ENCODE measurements around the gene MED25. TPM values are rescaled to one million over a fixed set of nuclear protein-coding genes. Genes with fewer than 3 reads are reported as not detected.
A peak's percentile ranks its signal among the peaks of the same experiment; 100 is the strongest.

Gene MED25
- polyA plus RNA-seq, 3 donors, result 13.9 to 52.9 (median 18.5) TPM

DNA sequence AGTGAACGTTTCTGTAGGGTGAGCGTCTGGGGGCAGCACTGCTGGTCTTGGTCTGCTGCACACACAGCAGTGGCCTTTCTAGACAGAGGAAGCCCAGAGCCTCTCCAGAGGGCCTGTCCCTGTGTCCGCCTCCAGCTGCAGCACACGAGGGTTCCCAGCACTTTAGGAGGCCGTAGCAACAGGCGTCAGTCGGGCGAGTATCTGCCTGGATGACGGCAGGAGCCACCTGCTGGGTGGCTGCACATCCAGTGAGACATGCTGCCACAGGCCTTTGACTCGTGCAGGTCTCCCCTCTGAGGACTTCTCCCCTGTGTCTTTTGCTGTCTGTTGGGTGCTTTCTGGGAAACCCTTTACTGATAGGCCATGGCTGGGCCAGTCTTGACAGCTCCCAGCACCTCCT, 29.2 kb upstream of the MED25 start:
- Histone ChIP-seq H4K20me1 (ENCODE audit: insufficient read depth, low read length) (peaks cover 81% of the 10 kb centered on the region), H3K36me3 (replicated peaks in 1 of 2; ENCODE audit: control insufficient read depth in 1 of 2, insufficient read depth in 2 of 2, low read length in 2 of 2) (peaks cover 82 to 100% of the 10 kb centered on the region in 2 donors), H3K79me2 (ENCODE audit: insufficient read depth, low read length) (peaks cover 38% of the 10 kb centered on the region), H2AFZ (ENCODE audit: insufficient read depth, low read depth, low read length, poor library complexity, severe bottlenecking) (no peak overlapping the region), H3K27ac (ENCODE audit: low read depth in 1 of 2, low read length in 2 of 2) (no peak overlapping the region), H3K9me3 (replicated peaks in 1 of 2; ENCODE audit: control insufficient read depth in 1 of 2, insufficient read depth in 1 of 2, low read length in 2 of 2) (no peaks in the 10 kb centered on the region), H3K4me3 (replicated peaks in 1 of 3; ENCODE audit: low read depth in 2 of 3, low read length in 3 of 3) (no peak overlapping the region), H3K9ac (ENCODE audit: insufficient read depth, low read length, poor library complexity, severe bottlenecking) (no peak overlapping the region), H3K4me1 (ENCODE audit: control insufficient read depth in 1 of 2, insufficient read depth in 2 of 2, low read length in 2 of 2) (no peaks in the 10 kb centered on the region), H3K4me2 (replicated peaks; ENCODE audit: extremely low read depth, low read length, poor library complexity, severe bottlenecking) (no peak overlapping the region), H3K27me3 (ENCODE audit: control insufficient read depth in 2 of 2, insufficient read depth in 2 of 2, low read length in 2 of 2) (no peaks in the 10 kb centered on the region)
- 98% methylated on average over 10 of the region's 10 CpGs for WGBS (ENCODE audit: insufficient coverage)
- Mint-ChIP-seq H3K27ac (peak overlapping the region in 1 of 7 donors; percentile 51), H3K4me1 (no peaks in the 10 kb centered on the region), H3K9me3 (peaks cover 0 to 5% (median 0%) of the 10 kb centered on the region in 7 donors), H3K4me3 (no peak overlapping the region), H3K27me3 (ENCODE audit: low read depth in 3 of 3) (peaks cover 0 to 2% (median 0%) of the 10 kb centered on the region in 3 donors), H3K36me3 (peaks cover 81 to 99% of the 10 kb centered on the region in 2 donors)
- DNase-seq, result no peak
- intact Hi-C loops (cut with micrococcal nuclease), result no loop called here
- TF ChIP-seq, protein P1, sequence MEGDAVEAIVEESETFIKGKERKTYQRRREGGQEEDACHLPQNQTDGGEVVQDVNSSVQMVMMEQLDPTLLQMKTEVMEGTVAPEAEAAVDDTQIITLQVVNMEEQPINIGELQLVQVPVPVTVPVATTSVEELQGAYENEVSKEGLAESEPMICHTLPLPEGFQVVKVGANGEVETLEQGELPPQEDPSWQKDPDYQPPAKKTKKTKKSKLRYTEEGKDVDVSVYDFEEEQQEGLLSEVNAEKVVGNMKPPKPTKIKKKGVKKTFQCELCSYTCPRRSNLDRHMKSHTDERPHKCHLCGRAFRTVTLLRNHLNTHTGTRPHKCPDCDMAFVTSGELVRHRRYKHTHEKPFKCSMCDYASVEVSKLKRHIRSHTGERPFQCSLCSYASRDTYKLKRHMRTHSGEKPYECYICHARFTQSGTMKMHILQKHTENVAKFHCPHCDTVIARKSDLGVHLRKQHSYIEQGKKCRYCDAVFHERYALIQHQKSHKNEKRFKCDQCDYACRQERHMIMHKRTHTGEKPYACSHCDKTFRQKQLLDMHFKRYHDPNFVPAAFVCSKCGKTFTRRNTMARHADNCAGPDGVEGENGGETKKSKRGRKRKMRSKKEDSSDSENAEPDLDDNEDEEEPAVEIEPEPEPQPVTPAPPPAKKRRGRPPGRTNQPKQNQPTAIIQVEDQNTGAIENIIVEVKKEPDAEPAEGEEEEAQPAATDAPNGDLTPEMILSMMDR (IDR thresholded peaks at IDR 0.05), result no peak

DNA sequence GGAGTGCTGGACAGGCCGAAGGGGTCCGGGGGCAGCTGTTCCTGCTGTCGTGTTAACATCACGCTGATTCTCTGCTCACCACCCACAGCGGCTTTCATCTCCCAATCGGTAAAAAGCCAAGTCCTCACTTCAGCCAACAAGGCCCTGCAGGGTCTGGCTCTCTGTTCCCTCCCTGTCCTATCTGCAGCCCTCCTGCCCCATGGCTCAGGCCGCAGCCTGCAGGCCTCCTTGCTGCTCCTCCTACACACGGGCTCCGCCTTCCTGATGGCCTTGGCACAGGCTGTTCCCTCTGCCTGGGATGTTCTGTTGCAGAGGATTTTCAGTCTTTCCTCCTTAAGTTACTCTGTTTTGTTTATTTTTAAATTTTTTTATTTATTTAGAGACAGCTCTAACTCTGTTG, 27.2 kb upstream of the MED25 start:
- H3K9ac ChIP-seq (ENCODE audit: insufficient read depth, low read length, poor library complexity, severe bottlenecking), result no peak overlapping the region

More for the DNA sequence above, 27.2 kb upstream of the MED25 start:
- Mint-ChIP-seq H3K4me3 (no peak overlapping the region), H3K9me3 (peaks cover 0 to 5% (median 0%) of the 10 kb centered on the region in 7 donors), H3K27ac (peak overlapping the region in 1 of 7 donors; percentile 13), H3K27me3 (ENCODE audit: low read depth in 3 of 3) (peaks cover 0 to 2% (median 0%) of the 10 kb centered on the region in 3 donors), H3K4me1 (no peaks in the 10 kb centered on the region), H3K36me3 (peaks cover 84 to 99% of the 10 kb centered on the region in 2 donors)
- H3K4me2 ChIP-seq (replicated peaks; ENCODE audit: extremely low read depth, low read length, poor library complexity, severe bottlenecking), result no peak overlapping the region
- H3K4me1 ChIP-seq (ENCODE audit: control insufficient read depth in 1 of 2, insufficient read depth in 2 of 2, low read length in 2 of 2), result no peaks in the 10 kb centered on the region
- H3K27ac ChIP-seq (ENCODE audit: low read depth in 1 of 2, low read length in 2 of 2), result no peak overlapping the region
- no peaks in the 10 kb centered on the region for H3K27me3 ChIP-seq (ENCODE audit: control insufficient read depth in 2 of 2, insufficient read depth in 2 of 2, low read length in 2 of 2)
- TF ChIP-seq, protein P1 (IDR thresholded peaks at IDR 0.05), result no peak
- WGBS (ENCODE audit: insufficient coverage), result 100% methylated on average over 5 of the region's 9 CpGs
- H4K20me1 ChIP-seq (ENCODE audit: insufficient read depth, low read length), result peaks cover 87% of the 10 kb centered on the region
- H3K4me3 ChIP-seq (replicated peaks in 1 of 3; ENCODE audit: low read depth in 2 of 3, low read length in 3 of 3), result no peak overlapping the region
- no peaks in the 10 kb centered on the region for H3K9me3 ChIP-seq (replicated peaks in 1 of 2; ENCODE audit: control insufficient read depth in 1 of 2, insufficient read depth in 1 of 2, low read length in 2 of 2)
- H3K36me3 ChIP-seq (replicated peaks in 1 of 2; ENCODE audit: control insufficient read depth in 1 of 2, insufficient read depth in 2 of 2, low read length in 2 of 2), result peaks cover 87 to 100% of the 10 kb centered on the region in 2 donors
- peaks cover 28% of the 10 kb centered on the region for H3K79me2 ChIP-seq (ENCODE audit: insufficient read depth, low read length)
- no peak overlapping the region for H2AFZ ChIP-seq (ENCODE audit: insufficient read depth, low read depth, low read length, poor library complexity, severe bottlenecking)
- no peak for DNase-seq
- intact Hi-C loops (cut with micrococcal nuclease), result no loop called here
